Common myeloid progenitor, CD34-positive (primary cell): ENCODE measurements around the gene RBFOX2.
"Not testable (repeated sequence)": the region's sequence is repeated elsewhere in the genome, so short reads cannot be mapped to it uniquely, and the experiment has no call there.

Experiments
- CTCF ChIA-PET: fragments of 350-600 bp; sonication (Branson Sonifier 250); formaldehyde crosslinking; loops from one replicate; lab custom pipeline; 2021; ENCODE audit warnings: antibody characterized with exemption; lab: Charles Lee
- POLR2A ChIA-PET: fragments of 350-600 bp; sonication (Branson Sonifier 250); formaldehyde crosslinking; loops from one replicate; lab custom pipeline; 2021; ENCODE audit warnings: antibody characterized with exemption; lab: Charles Lee
- DNase-seq, 3 donors: peaks; one replicate each; pipeline versions ENCODE4 v3.0.0 to v3.0.0-alpha.2; 2013
- H3K27ac ChIP-seq, 2 experiments: 1 replicate in 1 of 2; 2 replicates in 1 of 2; pipeline ENCODE4 v1.7.0; 2013; ENCODE audit warnings: inconsistent platforms in 2 of 2, low read length in 2 of 2, mild to moderate bottlenecking in 2 of 2, low read depth in 1 of 2, moderate library complexity in 1 of 2; ENCODE audit not compliant: severe bottlenecking in 2 of 2, insufficient read depth in 1 of 2, poor library complexity in 1 of 2
- H3K27me3 ChIP-seq, 5 experiments: replicated peaks in 2 of 5; 1 replicate in 3 of 5; 2 replicates in 2 of 5; pipeline versions ENCODE4 v1.6.1 to v1.7.0; 2013; ENCODE audit warnings: low read length in 4 of 5, mild to moderate bottlenecking in 2 of 5, moderate library complexity in 2 of 5, inconsistent platforms in 1 of 5; ENCODE audit not compliant: insufficient read depth in 5 of 5, control insufficient read depth in 4 of 5
- H3K36me3 ChIP-seq, 4 experiments: 1 replicate in 2 of 4; 2 replicates in 2 of 4; pipeline versions ENCODE4 v1.6.1 to v1.7.0; 2013; ENCODE audit warnings: low read length in 3 of 4, control low read depth in 1 of 4, mild to moderate bottlenecking in 1 of 4; ENCODE audit not compliant: control insufficient read depth in 4 of 4, insufficient read depth in 4 of 4
- H3K4me1 ChIP-seq, 4 experiments: 1 replicate in 3 of 4; 2 replicates in 1 of 4; pipeline versions ENCODE4 v1.6.1 to v1.7.1; 2013; ENCODE audit warnings: low read length in 3 of 4, mild to moderate bottlenecking in 3 of 4, control low read depth in 1 of 4, inconsistent platforms in 1 of 4, moderate library complexity in 1 of 4; ENCODE audit not compliant: control insufficient read depth in 4 of 4, insufficient read depth in 4 of 4; ENCODE audit errors: control extremely low read depth in 1 of 4
- H3K4me3 ChIP-seq, 7 experiments: 1 replicate in 4 of 7; 2 replicates in 3 of 7; pipeline versions ENCODE4 v1.5.1 to v1.7.0; 2013; ENCODE audit warnings: mild to moderate bottlenecking in 7 of 7, low read length in 6 of 7, moderate library complexity in 6 of 7, inconsistent platforms in 2 of 7, low read depth in 2 of 7, control low read depth in 1 of 7; ENCODE audit not compliant: insufficient read depth in 4 of 7, control insufficient read depth in 1 of 7; ENCODE audit errors: extremely low read depth in 1 of 7
- H3K9me3 ChIP-seq, 5 experiments: 1 replicate in 4 of 5; 2 replicates in 1 of 5; pipeline versions ENCODE4 v1.6.1 to v1.7.1; 2013; ENCODE audit warnings: low read length in 4 of 5, mild to moderate bottlenecking in 2 of 5, inconsistent platforms in 1 of 5, low read depth in 1 of 5, moderate library complexity in 1 of 5; ENCODE audit not compliant: control insufficient read depth in 4 of 5, insufficient read depth in 2 of 5; ENCODE audit errors: control extremely low read depth in 1 of 5
- WGBS: methylation state at CpG from one replicate; pipeline ENCODE4 v1.1.5; 2013; ENCODE audit not compliant: insufficient coverage; 5-methylcytosine and 5-hydroxymethylcytosine counted together

The RBFOX2 gene

GRCh38 chr22:36056980-36057379 is 28.4 kb upstream of the RBFOX2 start:
- Histone ChIP-seq H3K27me3 (no peaks in the 10 kb centered on the region), H3K4me1 (peaks cover 3 to 9% (median 6%) of the 10 kb centered on the region in 4 experiments), H3K36me3 (no peaks in the 10 kb centered on the region), H3K9me3 (no peaks in the 10 kb centered on the region), H3K4me3 (no peak overlapping the region), H3K27ac (no peak overlapping the region)
- no CpG with 5 or more reads among the region's 1 CpG for WGBS
- no peak for DNase-seq
- ChIA-PET POLR2A (no interaction called here), CTCF (interaction anchor here (4.3 kb wide), 1 partner anchor 9 kb away, joined by 30 read pairs; no protein-coding TSS in a partner anchor)

GRCh38 chr22:36055376-36056295 is 27.0 kb upstream of the RBFOX2 start:
- Histone ChIP-seq H3K27me3 (no peaks in the 10 kb centered on the region), H3K4me3 (no peak overlapping the region), H3K27ac (no peak overlapping the region), H3K4me1 (peaks cover 3 to 9% (median 6%) of the 10 kb centered on the region in 4 experiments), H3K36me3 (no peaks in the 10 kb centered on the region), H3K9me3 (no peaks in the 10 kb centered on the region)
- ChIA-PET CTCF (interaction anchor here (0.5 to 4.3 kb wide), 2 partner anchors 10 to 1628 kb away, joined by 3 to 30 read pairs; no protein-coding TSS in a partner anchor), POLR2A (no interaction called here)
- WGBS: 94% methylated on average over 10 of the region's 19 CpGs
- no peak for DNase-seq

- H3K4me3 ChIP-seq, H3K27me3 ChIP-seq, DNase-seq, H3K9me3 ChIP-seq, POLR2A ChIA-PET, H3K27ac ChIP-seq, H3K36me3 ChIP-seq, H3K4me1 ChIP-seq: not testable (repeated sequence)
- WGBS: 96% methylated on average over 9 of the region's 10 CpGs
- CTCF ChIA-PET: interaction anchor here (0.6 to 4.3 kb wide), 2 partner anchors 12 to 71 kb away, joined by 6 to 30 read pairs; no protein-coding TSS in a partner anchor
Measured at GRCh38 chr22:36054446-36054845, 25.8 kb upstream of the RBFOX2 start.

GRCh38 chr22:36053242-36054147 is 24.9 kb upstream of the RBFOX2 start:
- POLR2A ChIA-PET: interaction anchor here (0.6 kb wide), 1 partner anchor 8 kb away, joined by 4 read pairs; no protein-coding TSS in a partner anchor
- no CpG with 5 or more reads among the region's 1 CpG for WGBS
- no peak for DNase-seq
- Histone ChIP-seq H3K9me3 (no peaks in the 10 kb centered on the region), H3K4me1 (peaks cover 3 to 9% (median 6%) of the 10 kb centered on the region in 4 experiments), H3K4me3 (no peak overlapping the region), H3K36me3 (no peaks in the 10 kb centered on the region), H3K27me3 (no peaks in the 10 kb centered on the region), H3K27ac (no peak overlapping the region)
- CTCF ChIA-PET: interaction anchor here (1.6 kb wide), 1 partner anchor 12 kb away, joined by 19 read pairs; no protein-coding TSS in a partner anchor

DNA sequence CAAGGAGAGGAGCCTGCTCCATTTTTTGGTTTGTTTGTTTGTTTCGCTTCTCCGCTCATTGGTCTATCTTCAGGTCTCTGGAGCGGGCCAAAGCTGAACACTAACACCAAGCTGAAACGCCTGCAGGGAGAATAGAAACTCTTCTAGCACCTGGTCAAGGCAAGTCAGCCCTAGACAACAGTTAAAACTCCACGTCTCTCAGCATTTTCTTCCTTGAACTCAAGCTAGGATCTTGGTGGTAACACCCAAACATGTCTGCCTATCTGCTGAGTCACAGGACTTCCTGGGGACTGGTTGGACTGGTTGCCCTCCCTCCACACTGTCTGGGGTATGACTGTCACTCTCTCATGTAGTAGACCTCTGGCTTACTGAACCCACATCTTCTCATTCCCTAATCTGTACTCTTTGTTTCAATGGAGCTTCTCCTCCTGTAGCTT is 23.9 kb upstream of the RBFOX2 start:
- CTCF ChIA-PET: interaction anchor here (0.7 to 1.6 kb wide), 5 partner anchors 10 to 121 kb away, joined by 3 to 19 read pairs (median 3); no protein-coding TSS in a partner anchor
- DNase-seq: peak in 2 of 3 donors; percentile 53 to 73
- Histone ChIP-seq H3K9me3 (no peaks in the 10 kb centered on the region), H3K27me3 (no peaks in the 10 kb centered on the region), H3K27ac (peak overlapping the region in 1 of 2 experiments; percentile 50), H3K36me3 (no peaks in the 10 kb centered on the region), H3K4me3 (peak overlapping the region in 1 of 7 experiments; percentile 7), H3K4me1 (peaks cover 3 to 9% (median 6%) of the 10 kb centered on the region in 4 experiments)
- POLR2A ChIA-PET: interaction anchor here (0.6 kb wide), 1 partner anchor 9 kb away, joined by 4 read pairs; no protein-coding TSS in a partner anchor
- WGBS: 78% methylated on average over 5 of the region's 5 CpGs

DNA sequence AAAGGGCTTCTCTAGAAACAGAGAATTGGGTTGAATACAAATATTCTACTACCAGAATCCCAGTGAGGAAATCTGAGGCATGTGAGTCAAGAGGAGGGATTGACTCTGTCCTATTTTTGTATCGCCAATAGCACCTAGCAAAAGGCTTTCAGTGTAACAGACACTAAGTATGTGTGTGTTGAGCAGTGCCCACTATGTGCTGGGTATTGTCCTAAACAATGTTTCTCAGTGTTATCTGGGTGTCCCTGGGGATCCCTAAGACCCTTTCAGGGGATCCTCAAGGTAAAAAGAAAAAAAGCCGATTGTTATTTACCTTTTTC is 21.0 kb upstream of the RBFOX2 start:
- no peak for DNase-seq
- no peak overlapping the region for H3K4me3 ChIP-seq
- no peaks in the 10 kb centered on the region for H3K36me3 ChIP-seq
- POLR2A ChIA-PET: no interaction called here
- no peaks in the 10 kb centered on the region for H3K27me3 ChIP-seq
- no peaks in the 10 kb centered on the region for H3K9me3 ChIP-seq
- CTCF ChIA-PET: no interaction called here
- WGBS: 100% methylated on average over 1 of the region's 2 CpGs
- no peak overlapping the region for H3K27ac ChIP-seq
- H3K4me1 ChIP-seq: peaks cover 3 to 9% (median 6%) of the 10 kb centered on the region in 4 experiments
